ENCODE measurements around the gene CHN2. TPM values are rescaled to one million over a fixed set of nuclear protein-coding genes. Genes with fewer than 3 reads are reported as not detected.

CHN2 gene
- total RNA-seq, 2 experiments from 2014 or later, result 2.1 to 3.5 TPM

DNA sequence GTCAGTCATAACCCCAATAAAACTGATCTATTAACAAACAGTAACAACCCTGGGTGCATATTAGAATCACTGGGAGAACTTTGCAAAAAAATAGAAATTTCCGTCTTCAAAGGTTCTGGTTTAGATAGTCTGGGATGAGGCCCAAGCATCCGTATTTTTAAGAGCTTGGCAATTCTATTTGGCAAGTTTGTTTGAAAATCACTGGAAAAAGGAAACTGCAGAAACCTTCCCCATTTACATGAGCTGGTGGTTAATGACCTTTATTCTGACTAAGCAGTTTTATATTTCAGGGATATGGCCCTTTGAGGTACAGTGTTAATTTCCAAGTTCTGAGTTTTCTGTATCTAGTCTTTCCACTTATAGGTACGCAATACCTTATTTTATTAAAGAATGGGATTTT, 253.3 kb downstream of the CHN2 start:
- no peak for DNase-seq

DNA sequence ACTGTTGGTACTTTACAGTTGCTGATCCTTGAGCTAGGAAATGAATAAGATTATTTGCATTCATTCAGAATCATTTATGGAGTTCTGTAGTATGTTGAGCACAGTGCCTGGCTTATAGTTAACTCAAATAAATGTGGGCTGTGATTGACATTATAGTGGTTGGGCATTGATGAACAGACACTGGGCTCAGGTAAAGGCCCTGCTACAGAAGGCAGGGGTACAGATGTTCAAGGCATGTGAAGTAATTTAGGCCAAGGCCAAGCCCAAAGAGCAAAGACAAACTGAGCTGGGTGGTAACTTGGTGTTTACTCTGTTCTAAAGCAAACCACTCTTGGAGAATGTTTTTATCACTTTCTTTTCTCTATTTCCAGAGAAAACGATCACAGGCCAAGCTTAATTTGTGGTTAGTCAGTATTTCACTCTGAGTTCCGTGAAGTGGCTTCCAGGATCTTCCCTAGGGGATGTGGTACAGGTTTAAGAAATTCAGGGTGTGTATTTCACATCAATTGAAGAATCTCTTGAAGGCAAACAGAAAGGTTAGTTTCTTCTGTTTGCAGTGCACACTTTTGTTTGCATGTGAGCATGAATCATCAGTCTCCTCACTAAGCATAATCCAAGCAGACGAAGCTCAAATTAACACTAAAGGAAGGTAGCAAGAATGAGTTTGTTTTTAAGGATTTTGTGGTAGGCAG, 255.1 kb downstream of the CHN2 start:
- intact Hi-C loops (cut with DNase I, micrococcal nuclease), result no loop called here
- Mint-ChIP-seq H3K36me3 (ENCODE audit: low read depth) (no peaks in the 10 kb centered on the region), H3K4me3 (no peak overlapping the region), H3K4me1 (ENCODE audit: low read depth) (no peaks in the 10 kb centered on the region), H3K9me3 (no peaks in the 10 kb centered on the region), H3K27ac (no peak overlapping the region), H3K27me3 (no peaks in the 10 kb centered on the region)
- Histone ChIP-seq H3K4me1 (ENCODE audit: insufficient read depth, low read length) (no peaks in the 10 kb centered on the region), H3K9me3 (ENCODE audit: control insufficient read depth in 1 of 2, insufficient read depth in 1 of 2, low read length in 2 of 2) (no peaks in the 10 kb centered on the region), H3K27me3 (ENCODE audit: control insufficient read depth in 1 of 2, insufficient read depth in 2 of 2, low read length in 2 of 2) (no peaks in the 10 kb centered on the region), H3K4me3 (ENCODE audit: low read length) (no peak overlapping the region), H3K36me3 (ENCODE audit: insufficient read depth, low read length) (no peaks in the 10 kb centered on the region), H3K27ac (ENCODE audit: low read depth in 1 of 2, low read length in 2 of 2) (no peak overlapping the region)
- POLR2A ChIA-PET, result no interaction called here
- CTCF ChIA-PET, result interaction anchor here (0.6 kb wide), 1 partner anchor 261 kb away, joined by 5 read pairs; no protein-coding TSS in a partner anchor
- TF ChIP-seq, protein P1, sequence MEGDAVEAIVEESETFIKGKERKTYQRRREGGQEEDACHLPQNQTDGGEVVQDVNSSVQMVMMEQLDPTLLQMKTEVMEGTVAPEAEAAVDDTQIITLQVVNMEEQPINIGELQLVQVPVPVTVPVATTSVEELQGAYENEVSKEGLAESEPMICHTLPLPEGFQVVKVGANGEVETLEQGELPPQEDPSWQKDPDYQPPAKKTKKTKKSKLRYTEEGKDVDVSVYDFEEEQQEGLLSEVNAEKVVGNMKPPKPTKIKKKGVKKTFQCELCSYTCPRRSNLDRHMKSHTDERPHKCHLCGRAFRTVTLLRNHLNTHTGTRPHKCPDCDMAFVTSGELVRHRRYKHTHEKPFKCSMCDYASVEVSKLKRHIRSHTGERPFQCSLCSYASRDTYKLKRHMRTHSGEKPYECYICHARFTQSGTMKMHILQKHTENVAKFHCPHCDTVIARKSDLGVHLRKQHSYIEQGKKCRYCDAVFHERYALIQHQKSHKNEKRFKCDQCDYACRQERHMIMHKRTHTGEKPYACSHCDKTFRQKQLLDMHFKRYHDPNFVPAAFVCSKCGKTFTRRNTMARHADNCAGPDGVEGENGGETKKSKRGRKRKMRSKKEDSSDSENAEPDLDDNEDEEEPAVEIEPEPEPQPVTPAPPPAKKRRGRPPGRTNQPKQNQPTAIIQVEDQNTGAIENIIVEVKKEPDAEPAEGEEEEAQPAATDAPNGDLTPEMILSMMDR (IDR thresholded peaks at IDR 0.05), result no peak
- DNase-seq (no peak), ATAC-seq (ENCODE audit: poor library complexity) (no peak)

More for the DNA sequence above, 253.3 kb downstream of the CHN2 start:
- H3K9me3 ChIP-seq (ENCODE audit: control insufficient read depth in 1 of 2, insufficient read depth in 1 of 2, low read length in 2 of 2), result no peaks in the 10 kb centered on the region
- ChIA-PET POLR2A (no interaction called here), CTCF (no interaction called here)
- TF ChIP-seq, protein P1 (IDR thresholded peaks at IDR 0.05), result no peak
- Mint-ChIP-seq H3K27me3 (no peaks in the 10 kb centered on the region), H3K36me3 (ENCODE audit: low read depth) (no peaks in the 10 kb centered on the region), H3K4me3 (no peak overlapping the region), H3K9me3 (no peaks in the 10 kb centered on the region), H3K4me1 (ENCODE audit: low read depth) (no peaks in the 10 kb centered on the region), H3K27ac (no peak overlapping the region)
- no peak overlapping the region for H3K4me3 ChIP-seq (ENCODE audit: low read length)
- intact Hi-C loops (cut with DNase I, micrococcal nuclease), result no loop called here
- H3K4me1 ChIP-seq (ENCODE audit: insufficient read depth, low read length), result no peaks in the 10 kb centered on the region
- no peak for ATAC-seq (ENCODE audit: poor library complexity)
- H3K27ac ChIP-seq (ENCODE audit: low read depth in 1 of 2, low read length in 2 of 2), result no peak overlapping the region
- H3K36me3 ChIP-seq (ENCODE audit: insufficient read depth, low read length), result no peaks in the 10 kb centered on the region
- no peaks in the 10 kb centered on the region for H3K27me3 ChIP-seq (ENCODE audit: control insufficient read depth in 1 of 2, insufficient read depth in 2 of 2, low read length in 2 of 2)

DNA sequence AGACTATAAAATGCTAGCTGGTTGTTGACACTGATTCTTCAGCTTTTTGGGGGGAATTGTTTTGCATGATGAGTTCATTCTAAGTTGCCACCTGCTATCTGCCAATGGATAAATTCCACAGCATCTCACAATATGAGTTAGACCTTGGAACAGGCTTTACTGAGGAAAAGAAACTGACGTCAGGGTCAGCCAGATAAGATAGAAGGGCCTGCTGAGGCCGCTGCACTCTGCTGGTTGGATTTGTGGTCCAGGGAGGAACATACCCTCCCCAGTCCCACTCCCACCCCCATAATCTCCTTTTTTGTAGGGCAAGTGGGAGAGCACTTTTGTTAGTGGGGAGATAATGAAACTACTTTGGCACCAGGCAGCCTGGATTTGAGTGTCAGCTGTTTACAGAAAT, 258.4 kb downstream of the CHN2 start:
- H3K36me3 ChIP-seq (ENCODE audit: insufficient read depth, low read length), result no peaks in the 10 kb centered on the region
- no peak for ATAC-seq (ENCODE audit: poor library complexity)
- no peak overlapping the region for H3K4me3 ChIP-seq (ENCODE audit: low read length)
- H3K9me3 ChIP-seq (ENCODE audit: control insufficient read depth in 1 of 2, insufficient read depth in 1 of 2, low read length in 2 of 2), result no peaks in the 10 kb centered on the region
- H3K27ac ChIP-seq (ENCODE audit: low read depth in 1 of 2, low read length in 2 of 2), result no peak overlapping the region
- ChIA-PET POLR2A (no interaction called here), CTCF (no interaction called here)
- intact Hi-C loops (cut with DNase I, micrococcal nuclease), result no loop called here
- Mint-ChIP-seq H3K4me3 (no peak overlapping the region), H3K9me3 (no peaks in the 10 kb centered on the region), H3K27me3 (no peaks in the 10 kb centered on the region), H3K36me3 (ENCODE audit: low read depth) (no peaks in the 10 kb centered on the region), H3K4me1 (ENCODE audit: low read depth) (no peaks in the 10 kb centered on the region), H3K27ac (no peak overlapping the region)
- TF ChIP-seq, protein P1 (IDR thresholded peaks at IDR 0.05), result no peak
- DNase-seq, result no peak
- H3K27me3 ChIP-seq (ENCODE audit: control insufficient read depth in 1 of 2, insufficient read depth in 2 of 2, low read length in 2 of 2), result no peaks in the 10 kb centered on the region
- H3K4me1 ChIP-seq (ENCODE audit: insufficient read depth, low read length), result no peaks in the 10 kb centered on the region

All from CD4-positive, alpha-beta T cell (primary cell).